ENCODE data around the gene PKD1. TPM values are rescaled to one million over a fixed set of nuclear protein-coding genes. Genes with fewer than 3 reads are reported as not detected.

The PKD1 gene
- total and polyA plus RNA-seq, 2 donors (not counting 1 experiment from before 2014, with no cell fraction given): 100 to 116 TPM

DNA sequence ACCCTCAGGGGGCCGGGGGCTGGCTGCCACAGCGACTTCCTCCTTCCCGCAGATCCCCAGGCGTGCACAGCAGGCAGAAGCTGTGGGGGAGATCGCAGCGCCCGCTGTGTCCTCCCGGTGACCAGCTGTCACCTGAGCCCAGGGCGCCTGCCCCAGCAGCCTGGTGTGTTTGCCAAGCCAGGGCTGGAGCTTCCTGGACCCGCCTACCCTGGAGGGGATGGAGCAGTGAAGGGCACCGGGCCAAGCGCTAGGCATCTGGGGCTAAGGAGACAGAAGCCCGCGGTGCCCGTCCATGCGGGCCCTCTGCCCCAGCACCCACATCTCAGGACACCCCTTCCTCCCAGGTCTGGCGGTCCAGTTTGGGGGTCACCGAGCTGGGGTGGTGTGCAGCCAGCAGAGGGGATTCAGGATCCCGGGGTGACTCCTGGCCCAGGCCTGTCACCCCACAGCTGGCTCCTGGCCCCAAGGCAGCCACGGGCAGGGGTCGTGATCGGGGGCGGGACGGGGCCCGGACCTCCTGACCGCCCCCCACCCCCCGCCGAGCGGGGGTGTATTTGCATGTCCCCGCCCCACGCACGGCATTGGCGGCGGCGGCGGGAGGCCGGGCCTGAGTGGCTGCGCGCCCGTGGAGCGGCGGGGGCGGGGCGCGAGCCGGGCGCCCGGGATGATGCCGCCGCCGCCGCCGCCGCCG is 12.4 kb upstream of the PKD1 start, which contains the start of gene RAB26:
Gene RAB26, plus strand, starts transcription at position 645 of the 691 bp plus-strand sequence. CDS start 159 bp downstream, outside the sequence.
- ChIA-PET POLR2A (interaction anchor here (0.6 to 1.3 kb wide), 3 partner anchors 9 to 805 kb away, joined by 4 to 5 read pairs (median 5); partner anchors contain the start of gene NPW), CTCF (interaction anchor here (1.6 to 2.1 kb wide), 4 partner anchors 7 to 144 kb away, joined by 6 to 7 read pairs (median 6); partner anchors contain the start of gene TRAF7)
- Histone ChIP-seq H3K4me2 (replicated peaks; ENCODE audit: low read depth, low read length, poor library complexity, severe bottlenecking) (peak within 1 kb of the TSS; percentile 93), H3K9me3 (ENCODE audit: control extremely low read depth in 1 of 3, control insufficient read depth in 2 of 3, insufficient read depth in 1 of 3, low read length in 2 of 3) (no peaks in the 10 kb centered on the region), H4K20me1 (ENCODE audit: control insufficient read depth, insufficient read depth, low read length, poor library complexity, severe bottlenecking) (peaks cover 45% of the 10 kb centered on the region), H3K36me3 (replicated peaks in 1 of 2; ENCODE audit: control extremely low read depth in 1 of 2, control insufficient read depth in 1 of 2, extremely low read depth in 1 of 2, insufficient read depth in 2 of 2, low read length in 1 of 2) (peaks cover 0 to 10% of the 10 kb centered on the region in 2 experiments), H3K4me3 (ENCODE audit: control extremely low read depth in 1 of 5, extremely low read depth in 1 of 5, insufficient read depth in 1 of 5, low read depth in 2 of 5, low read length in 4 of 5) (peak within 1 kb of the TSS in 4 of 5 experiments; percentile 47 to 67 (median 56)), H3K27me3 (replicated peaks in 1 of 4; ENCODE audit: control extremely low read depth in 1 of 4, control insufficient read depth in 3 of 4, insufficient read depth in 4 of 4, low read length in 3 of 4) (peaks cover 0 to 4% (median 0%) of the 10 kb centered on the region in 4 experiments), H3K4me1 (ENCODE audit: control insufficient read depth in 2 of 2, insufficient read depth in 2 of 2, low read length in 2 of 2) (peaks cover 37 to 52% of the 10 kb centered on the region in 2 donors), H3K79me2 (ENCODE audit: control insufficient read depth, insufficient read depth, low read length) (peaks cover 22% of the 10 kb centered on the region), H3K27ac (ENCODE audit: low read length in 2 of 2) (no peak within 1 kb of the TSS), H3K9ac (ENCODE audit: low read length) (peak within 1 kb of the TSS; percentile 63), H2AFZ (ENCODE audit: insufficient read depth, low read depth, low read length, poor library complexity, severe bottlenecking) (peak within 1 kb of the TSS; percentile 72)
- intact Hi-C loops (cut with micrococcal nuclease): loop anchor here (10.0 kb wide), 1 partner anchor 283 kb away; no protein-coding TSS in a partner anchor
- Mint-ChIP-seq H3K4me3 (peak within 1 kb of the TSS; percentile 54), H3K27ac (no peak within 1 kb of the TSS), H3K27me3 (no peaks in the 10 kb centered on the region), H3K9me3 (ENCODE audit: insufficient read depth) (no peaks in the 10 kb centered on the region), H3K4me1 (peaks cover 28% of the 10 kb centered on the region)
- WGBS (ENCODE audit: insufficient coverage): under 1% methylated on average over 55 of the region's 55 CpGs
- DNase-seq (peak; percentile 74), ATAC-seq (ENCODE audit: low read depth) (peak; percentile 88)
- TF ChIP-seq, protein P1, sequence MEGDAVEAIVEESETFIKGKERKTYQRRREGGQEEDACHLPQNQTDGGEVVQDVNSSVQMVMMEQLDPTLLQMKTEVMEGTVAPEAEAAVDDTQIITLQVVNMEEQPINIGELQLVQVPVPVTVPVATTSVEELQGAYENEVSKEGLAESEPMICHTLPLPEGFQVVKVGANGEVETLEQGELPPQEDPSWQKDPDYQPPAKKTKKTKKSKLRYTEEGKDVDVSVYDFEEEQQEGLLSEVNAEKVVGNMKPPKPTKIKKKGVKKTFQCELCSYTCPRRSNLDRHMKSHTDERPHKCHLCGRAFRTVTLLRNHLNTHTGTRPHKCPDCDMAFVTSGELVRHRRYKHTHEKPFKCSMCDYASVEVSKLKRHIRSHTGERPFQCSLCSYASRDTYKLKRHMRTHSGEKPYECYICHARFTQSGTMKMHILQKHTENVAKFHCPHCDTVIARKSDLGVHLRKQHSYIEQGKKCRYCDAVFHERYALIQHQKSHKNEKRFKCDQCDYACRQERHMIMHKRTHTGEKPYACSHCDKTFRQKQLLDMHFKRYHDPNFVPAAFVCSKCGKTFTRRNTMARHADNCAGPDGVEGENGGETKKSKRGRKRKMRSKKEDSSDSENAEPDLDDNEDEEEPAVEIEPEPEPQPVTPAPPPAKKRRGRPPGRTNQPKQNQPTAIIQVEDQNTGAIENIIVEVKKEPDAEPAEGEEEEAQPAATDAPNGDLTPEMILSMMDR (IDR thresholded peaks at IDR 0.05): no peak
- TF ChIP-seq EZH2 (IDR thresholded peaks at IDR 0.05; ENCODE audit: borderline replicate concordance, insufficient read depth, low read depth, low read length, poor library complexity, severe bottlenecking): no peak

All from B cell (primary cell).